Hematopoietic multipotent progenitor cell treated with erythropoietin and hydrocortisone succinate and interleukin-3 and kit ligand, for 8 days (in vitro differentiated cells): ENCODE data around the gene KLHL33.

ENCODE experiments used
- DNase-seq: peaks from one replicate; pipeline ENCODE4 v3.0.0-alpha.2; 2015

Gene KLHL33, protein sequence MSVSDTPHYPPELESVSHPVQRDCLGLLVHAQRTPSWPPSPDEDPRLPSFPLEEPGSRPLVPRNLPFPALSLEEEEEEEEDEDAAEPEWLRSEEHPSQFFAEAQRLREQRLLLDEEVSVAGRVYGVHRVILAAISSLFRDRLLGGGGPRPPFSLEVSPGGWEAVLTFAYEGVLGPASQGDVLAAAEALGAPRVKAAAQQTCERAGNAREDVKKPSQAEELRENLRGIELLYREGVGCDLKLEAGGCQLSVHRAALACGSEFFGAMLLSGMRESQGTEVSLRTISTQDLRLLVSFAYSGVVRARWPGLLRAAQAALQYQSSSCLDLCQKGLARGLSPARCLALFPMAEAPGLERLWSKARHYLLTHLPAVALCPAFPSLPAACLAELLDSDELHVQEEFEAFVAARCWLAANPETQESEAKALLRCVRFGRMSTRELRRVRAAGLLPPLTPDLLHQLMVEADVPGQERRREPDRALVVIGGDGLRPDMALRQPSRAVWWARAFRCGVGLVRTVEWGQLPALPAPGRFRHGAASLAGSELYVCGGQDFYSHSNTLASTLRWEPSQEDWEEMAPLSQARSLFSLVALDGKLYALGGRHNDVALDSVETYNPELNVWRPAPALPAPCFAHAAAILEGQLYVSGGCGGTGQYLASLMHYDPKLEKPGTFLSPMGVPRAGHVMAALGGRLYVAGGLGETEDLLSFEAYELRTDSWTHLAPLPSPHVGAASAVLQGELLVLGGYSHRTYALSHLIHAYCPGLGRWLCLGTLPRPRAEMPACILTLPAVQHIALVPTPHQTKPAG

DNA sequence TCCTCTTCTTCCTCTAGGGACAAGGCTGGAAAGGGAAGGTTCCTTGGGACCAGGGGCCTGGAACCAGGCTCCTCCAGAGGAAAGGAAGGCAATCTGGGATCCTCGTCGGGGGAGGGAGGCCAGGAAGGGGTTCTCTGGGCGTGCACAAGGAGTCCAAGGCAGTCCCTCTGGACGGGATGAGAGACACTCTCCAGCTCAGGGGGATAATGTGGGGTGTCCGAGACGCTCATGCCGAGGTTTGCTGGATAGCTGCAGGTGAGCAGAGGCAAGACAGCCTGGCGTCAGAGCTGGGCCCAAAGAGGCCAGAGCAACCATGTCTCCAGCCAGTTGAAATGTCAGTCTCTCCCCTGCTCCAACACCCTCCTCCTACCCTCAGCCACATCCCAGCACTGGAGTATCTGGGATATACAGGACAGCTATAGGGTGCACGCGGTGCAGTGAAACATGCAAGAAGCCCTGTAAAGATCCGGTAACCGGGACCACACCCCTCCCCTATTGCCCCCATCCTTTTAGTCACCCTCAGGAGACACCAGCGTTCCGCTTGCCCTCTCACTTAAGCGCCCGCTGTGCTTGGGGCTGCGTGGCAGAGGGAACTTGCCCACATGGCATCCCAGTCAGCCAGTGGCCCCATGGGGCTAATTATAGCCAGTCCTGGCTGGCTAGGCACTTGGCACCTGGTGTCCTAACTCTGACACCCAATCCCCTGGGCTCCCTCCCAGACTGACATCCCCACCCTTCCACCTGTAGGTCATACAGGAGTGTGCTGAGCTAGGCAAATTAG, at the start of gene KLHL33:
KLHL33 (minus strand) TSS at position 585 of the 781 bp plus-strand sequence; CDS start at position 230, 355 bp downstream.
- DNase-seq, result no peak

DNA sequence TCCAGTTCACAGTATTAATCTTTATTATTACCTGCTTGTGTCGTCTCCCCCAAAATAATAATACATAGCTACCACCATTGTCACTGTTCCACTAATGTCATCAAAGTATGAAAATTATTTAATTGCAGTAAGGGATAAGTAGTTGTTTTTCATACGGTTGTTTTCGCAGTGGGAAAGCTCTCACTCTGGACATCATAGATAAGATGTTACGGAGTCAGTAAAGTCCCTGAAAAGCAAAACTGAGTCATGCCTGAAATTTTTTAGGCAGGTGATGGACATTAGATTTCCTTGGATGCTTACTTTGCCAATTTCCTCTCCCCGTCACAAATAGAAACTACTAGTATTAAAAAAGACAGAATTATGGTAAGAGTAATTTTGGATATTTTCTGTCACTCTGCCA, 46.4 kb upstream of the KLHL33 start:
- peak; percentile 81 for DNase-seq

DNA sequence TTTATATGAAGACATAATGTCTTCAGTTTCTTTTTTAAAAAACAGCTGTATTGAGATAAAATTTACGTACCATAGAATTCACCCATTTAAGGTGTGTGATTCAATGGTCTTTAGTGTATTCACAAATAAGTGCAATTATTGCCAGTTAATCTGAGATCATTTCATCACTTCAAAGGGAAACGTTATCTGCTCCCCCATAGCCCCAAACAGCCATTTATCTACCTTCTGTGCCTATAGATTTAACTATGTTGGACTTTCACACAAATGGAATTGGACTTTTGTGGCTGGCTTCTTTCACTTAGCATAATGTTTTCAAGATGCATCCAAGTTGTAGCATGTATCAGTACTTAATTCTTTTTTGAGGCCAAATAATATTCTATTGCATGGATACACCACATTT, 42.9 kb upstream of the KLHL33 start:
- DNase-seq, result peak; percentile 69

DNA sequence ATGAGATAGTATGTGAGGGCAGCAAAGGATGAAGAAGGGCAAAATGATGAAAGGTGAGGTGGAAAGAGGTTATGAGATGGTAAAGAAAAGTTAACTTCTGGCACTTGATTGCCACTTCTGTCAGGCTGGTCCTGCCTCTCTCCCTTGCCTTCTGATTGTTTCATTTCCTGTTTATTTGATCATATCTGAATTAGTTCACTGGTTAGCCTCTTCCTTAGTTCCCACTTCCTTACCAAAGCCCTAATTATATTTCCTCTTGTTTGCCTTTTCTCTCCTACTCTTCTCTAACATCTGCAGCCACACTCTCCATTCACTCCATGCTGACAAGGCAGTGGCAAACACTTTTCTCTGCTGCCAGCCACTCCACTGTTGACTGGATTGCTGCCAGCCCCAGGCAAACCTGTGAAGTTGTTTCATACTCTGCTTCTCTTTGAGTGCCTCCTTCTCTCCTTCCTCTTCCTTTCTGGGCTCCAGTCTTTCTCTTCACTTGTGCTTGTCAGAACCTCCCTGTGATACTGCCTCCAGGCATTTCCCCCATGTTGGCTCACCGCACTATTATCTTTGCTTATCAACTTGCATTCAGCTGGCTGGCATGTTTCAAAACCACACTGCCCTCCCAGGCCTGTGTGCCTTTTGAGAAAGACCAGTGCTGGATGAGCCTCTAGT, 41.4 kb upstream of the KLHL33 start:
- peak; percentile 99 for DNase-seq

DNA sequence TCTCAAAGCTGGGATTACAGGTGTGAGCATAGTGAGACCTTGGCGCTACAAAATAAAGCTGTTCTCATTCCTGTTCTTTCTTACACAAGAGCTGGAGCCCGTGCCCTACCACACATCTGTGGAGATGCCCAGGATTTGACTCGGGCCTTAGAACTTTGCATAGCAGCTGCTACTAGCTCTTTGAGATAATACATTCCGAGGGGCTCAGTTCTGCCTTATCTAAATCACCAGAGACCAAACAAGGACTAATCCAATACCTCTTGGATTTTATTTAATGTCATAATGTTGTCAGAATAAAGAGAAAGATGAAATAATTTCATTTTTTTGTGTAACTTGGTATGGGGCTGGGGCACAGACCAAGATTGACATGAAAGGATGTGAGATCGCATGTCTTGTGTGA, 40.8 kb upstream of the KLHL33 start:
- peak; percentile 86 for DNase-seq

DNA sequence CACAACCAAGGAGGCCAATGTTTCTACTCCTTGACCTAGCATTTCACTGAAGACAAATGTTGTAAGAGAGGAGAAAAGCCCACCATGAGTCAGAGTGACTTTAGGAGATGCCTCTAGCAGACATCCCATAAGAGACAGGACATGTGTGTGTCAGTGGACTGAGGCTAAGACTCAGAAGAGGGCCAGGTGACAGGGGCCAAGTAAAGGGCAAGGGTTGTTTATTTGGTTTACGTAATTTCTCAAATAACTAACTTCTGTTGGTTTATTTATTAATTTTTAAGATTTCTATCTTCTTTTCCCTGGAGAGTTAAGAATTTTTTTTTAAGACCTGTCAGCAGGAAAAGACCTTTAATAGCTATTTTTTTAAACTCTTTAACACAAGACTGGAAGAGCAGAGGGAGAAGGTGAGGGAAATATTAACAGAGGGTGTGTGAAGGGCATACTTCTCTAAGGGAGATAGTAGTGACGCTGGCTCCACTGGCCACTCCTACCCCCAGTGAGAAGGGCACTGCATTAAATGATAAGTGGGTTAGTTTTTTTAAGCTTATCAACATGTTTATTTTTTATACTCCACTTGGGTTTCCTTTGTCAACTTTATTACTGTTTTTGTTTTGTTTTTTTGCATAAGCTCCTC, 36.7 kb upstream of the KLHL33 start:
- DNase-seq, result peak; percentile 72

DNA sequence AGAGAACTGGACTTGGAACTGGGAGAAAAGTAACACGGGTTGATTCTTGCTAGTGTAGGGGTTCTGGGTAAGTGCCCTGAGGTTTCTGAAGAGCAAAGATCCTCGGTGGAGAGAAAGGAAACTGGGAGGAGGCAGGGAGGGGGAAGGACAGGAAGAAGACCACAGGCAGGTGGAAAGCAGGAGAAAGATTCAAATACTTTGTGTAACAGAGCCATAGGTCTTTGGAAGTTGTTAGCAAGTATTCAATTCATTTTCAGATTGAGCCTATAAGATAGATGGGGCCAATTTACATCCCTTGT, 34.6 kb upstream of the KLHL33 start:
- no peak for DNase-seq

DNA sequence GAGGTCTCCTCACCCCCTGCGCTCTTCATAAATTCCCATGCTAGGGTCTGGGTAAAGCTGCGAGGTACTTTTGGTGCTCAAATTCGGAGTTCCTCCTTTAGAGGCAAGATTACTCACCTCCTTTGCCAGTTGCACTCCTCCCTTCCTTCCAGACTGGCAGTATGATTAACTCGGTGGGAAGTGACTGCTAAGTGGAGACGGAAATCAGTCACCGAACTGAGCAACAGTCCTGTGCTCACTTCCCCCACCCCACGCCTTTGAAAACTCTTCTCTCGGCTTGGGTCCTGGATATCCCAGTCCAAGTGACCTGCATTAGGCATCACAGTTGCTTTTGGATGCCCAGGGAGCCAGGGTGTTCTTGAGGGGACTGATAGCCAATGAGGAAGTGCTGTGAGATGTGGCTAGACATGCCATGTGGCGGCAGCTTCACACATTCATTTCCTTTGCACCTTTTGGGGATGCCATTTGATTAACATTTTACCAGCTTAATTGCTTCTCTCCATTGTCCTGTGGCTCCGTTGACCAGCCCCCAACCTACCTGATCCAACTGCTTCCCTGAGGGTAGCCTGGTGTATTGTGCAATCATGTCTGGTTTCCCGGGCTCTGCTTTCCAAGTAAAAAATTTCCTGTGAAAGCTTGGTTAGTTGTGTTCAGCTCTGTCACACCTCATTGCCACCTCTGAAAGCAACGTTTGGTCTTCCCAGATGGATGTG, 34.1 kb upstream of the KLHL33 start:
- peak; percentile 78 for DNase-seq

DNA sequence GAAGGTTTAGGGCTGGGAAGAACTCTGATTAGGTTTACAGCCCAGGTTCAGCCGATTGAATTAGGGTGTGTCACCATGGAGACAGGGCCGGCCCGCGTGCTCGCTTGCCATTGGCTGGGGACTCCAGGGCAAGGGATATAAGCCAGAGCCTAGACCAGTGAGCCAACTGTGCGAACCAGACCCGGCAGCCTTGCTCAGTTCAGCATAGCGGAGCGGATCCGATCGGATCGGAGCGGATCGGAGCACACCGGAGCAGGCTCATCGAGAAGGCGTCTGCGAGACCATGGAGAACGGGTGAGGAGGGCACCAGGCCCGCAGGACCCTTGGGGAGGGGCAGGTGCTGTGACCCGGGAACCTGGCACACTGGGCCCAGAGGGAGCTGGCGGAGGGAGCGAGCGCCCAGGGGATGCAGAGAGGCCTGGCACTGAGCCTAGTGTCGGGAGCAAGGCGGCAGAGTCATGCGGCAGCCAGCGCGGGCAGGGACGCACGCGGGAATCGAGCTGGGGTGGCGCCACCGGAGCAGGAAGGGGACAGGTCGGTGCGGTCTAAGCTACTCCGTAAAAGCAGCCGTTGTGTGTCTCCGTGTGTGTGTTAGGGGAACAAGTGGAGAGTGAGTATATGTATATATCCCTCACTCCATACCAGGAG, 33.4 kb upstream of the KLHL33 start, which contains the start of gene PNP:
PNP (plus strand) TSS at position 165 of the 648 bp plus-strand sequence; CDS start at position 284, 119 bp downstream.
- peak; percentile 95 for DNase-seq

DNA sequence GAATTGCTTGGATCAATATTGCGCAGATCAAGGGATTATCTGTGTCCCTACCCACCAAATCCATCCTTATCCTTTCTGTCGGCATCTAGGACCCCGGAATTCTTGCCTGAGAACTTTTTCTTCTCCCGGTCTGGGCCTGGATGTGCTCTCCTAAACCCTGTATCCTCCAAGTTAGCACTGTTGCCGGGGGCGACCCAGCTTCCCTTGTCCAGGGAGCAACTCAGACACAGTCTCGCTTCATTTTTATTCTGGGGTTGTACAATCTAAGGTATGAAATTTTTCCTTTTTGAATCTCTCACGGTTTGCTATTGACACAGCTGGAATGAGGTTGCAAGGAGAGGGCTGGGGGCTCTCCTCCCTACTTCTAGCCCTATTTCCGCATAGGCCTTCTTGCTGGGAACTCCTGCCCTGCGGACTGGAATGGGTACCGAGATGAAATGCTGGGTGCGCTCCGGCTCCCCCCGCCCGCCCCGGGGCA, 32.8 kb upstream of the KLHL33 start:
- no peak for DNase-seq

DNA sequence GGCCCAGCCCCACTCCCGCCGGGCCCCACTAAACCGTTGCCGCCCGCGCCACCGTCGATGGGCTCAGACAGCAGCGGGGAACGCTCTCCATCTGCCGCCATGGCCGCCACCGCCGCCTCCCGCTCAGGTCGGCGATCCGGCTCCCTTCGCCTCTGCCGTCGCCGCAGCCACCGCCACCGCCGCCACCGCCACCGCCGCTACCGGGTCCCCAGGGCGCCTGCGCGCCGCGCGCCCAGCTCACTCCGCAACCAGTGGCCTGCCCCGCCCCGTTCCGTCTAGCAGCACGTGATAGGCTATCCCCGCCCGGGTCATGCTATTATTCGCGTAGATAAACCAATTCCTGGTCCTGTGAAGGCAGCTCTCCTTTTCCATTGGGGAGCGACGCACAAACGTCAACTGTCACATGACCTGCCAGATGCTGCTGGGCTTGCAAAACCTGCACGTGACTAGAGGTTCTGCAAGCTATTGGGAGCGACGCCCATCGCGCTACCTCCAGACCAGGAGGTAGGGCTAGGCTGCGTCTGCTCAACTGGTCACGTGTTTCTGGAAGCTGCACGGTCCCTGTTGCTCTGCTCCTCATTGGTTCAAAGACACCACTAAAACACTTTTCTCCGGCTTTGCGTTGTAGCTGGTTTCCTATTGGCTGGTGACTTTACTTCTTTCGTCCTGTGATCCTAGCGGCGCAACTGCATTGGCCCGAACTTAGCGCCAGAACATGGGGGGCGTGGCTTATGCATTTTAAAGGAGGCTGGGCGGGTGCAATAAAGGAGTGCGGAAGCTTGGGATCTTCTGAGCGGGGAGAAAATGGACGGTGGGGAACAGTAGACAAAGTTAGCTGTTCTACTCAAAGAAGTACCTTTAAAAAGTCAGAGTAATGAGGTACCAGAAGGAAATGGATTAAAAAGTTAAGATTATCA, 25.5 kb upstream of the KLHL33 start, which contains the start of gene PIP4P1:
PIP4P1 (minus strand) TSS at position 210 of the 917 bp plus-strand sequence; CDS start at position 101, 109 bp downstream.
- DNase-seq, result peak; percentile 100

DNA sequence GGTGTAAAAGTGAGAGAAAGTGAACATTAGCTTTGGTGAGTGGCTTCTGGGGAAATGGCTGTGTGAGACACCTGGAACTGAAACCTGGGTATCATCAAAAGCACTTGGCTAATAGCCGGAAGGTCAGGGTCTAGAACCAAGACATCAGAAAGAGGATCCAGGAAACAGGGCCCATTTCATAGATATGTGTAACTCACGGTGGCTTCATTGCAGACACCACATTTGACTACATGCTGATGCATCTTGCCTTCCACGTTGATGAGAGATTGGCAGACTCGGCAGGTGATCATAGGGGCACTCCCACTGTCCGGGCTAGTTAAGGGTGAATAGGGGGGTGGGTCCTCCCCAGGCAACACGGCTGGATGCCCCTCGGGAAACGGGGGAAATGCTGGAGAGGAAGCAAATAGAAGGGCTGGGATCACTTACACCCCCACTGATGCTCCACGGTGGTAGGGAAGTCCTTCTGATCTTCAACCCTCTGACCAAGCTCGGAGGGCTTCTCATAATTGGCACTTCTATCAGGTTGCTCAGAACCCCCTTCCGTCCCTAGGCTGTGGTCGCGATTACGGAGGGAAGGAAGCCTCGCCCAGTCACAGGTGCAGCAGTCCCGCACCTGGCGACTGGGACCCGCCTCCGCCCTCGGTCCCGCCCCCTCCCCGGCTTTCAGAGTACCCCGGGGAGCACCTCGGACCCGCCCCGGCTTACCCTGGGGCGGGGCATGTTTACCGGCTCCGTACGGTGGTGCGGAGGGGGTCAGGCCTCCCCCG, 24.7 kb upstream of the KLHL33 start:
- no peak for DNase-seq

DNA sequence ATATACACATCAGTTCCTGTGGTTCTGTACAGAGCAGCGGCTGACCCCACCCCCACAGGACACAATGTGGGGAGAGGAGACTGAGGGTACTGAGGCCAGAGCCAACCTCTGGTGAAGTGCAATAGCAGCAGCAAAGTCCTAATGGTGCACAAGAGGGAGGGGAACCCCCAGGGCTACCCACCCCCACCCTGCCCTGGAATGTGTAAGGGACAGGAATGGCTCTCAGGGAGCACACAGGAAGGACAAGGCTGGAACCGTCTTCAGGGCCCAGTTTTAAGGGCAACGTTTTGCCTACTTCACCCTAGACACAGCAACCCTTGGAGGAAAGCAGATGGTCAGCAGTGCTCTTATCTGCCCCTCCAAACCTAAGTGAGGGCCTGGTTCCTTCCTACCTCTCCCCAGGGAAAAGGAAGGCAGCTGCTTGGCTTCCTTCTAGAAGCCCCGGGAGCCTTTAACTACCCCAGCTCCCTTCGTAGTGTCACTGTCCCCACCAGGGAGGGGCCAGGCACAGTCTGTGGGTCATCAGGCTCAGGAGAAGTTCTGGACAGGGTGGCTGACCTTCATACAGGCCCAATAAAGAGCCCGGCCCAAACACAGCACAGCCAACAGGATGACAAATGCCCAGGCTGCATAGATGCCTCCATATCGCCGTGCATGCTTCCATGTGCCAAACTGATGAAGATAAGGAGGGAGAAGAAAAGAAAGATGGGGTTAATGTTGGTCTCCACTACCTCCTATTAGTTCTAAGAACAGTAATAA, 22.2 kb upstream of the KLHL33 start:
- no peak for DNase-seq

DNA sequence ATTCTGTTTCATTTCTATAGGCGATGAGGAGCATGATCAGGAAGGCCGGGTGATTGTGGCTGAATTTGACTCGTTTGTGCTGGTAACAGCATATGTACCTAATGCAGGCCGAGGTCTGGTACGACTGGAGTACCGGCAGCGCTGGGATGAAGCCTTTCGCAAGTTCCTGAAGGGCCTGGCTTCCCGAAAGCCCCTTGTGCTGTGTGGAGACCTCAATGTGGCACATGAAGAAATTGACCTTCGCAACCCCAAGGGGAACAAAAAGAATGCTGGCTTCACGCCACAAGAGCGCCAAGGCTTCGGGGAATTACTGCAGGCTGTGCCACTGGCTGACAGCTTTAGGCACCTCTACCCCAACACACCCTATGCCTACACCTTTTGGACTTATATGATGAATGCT, 21.0 kb upstream of the KLHL33 start:
- DNase-seq, result no peak

DNA sequence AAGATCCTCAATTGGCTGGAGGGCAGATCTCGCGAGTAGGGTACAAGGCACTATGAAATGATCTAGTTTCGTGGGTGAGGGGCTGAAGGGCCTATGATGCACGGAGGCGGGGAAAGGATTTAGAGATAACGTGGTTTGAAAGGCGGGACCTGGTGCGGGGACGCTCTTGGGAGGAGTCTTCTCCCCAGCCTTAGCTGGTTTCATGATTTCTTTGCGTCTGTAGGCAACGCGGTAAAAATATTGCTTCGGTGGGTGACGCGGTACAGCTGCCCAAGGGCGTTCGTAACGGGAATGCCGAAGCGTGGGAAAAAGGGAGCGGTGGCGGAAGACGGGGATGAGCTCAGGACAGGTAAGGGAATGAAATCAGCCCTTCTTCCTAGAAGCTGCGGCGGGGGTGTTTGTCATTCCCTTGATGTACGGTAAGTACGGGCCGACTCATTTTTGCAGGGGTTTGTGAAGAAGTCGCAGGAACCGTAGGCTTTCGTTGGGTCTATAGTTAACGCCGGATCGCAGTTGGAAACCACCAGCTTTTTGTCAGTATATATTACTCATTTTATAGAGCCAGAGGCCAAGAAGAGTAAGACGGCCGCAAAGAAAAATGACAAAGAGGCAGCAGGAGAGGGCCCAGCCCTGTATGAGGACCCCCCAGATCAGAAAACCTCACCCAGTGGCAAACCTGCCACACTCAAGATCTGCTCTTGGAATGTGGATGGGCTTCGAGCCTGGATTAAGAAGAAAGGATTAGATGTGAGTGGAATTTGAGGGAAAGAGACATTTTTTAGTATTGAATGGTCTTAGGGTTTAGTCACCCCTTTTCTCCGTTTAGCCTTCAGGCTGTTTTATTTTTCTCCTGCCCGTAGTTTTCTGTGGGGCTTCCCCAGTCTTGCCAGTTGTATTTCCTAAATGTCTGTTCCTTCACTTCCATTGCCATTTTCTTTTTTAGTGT, 19.7 kb upstream of the KLHL33 start:
- DNase-seq, result peak; percentile 96

DNA sequence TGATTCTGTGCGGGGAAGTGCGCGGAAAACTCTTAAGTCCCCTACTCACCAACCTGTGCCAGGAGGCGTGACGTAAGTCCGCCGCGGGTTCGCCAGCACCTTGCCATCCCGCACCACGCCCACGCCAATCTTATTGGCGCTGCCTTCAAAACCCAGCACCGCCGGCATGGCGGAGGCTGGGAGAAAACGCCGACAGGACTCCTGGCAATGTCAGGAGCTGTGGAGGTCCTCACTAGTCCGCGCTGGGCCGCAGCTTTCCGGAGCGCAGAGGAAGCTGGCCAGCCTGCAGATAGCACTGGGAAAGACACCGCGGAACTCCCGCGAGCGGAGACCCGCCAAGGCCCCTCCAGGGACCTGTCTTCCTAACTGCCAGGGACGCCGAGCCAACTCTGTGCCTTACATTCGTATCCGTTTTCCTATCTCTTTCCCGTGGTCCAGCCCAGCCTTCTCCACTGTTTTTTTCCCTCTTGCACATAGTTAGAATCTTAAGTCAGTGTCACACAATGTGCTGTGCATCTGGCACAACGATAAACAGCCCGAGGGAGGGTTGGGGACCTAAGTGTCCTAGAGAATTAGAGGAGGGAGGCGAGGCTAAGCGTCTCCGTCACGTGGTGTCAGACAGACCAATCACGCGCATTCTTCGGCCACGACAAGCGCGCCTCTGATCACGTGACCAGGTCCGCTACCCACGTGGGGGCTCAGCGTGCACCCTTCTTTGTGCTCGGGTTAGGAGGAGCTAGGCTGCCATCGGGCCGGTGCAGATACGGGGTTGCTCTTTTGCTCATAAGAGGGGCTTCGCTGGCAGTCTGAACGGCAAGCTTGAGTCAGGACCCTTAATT, 18.8 kb upstream of the KLHL33 start, which contains the start of the genes APEX1 and OSGEP:
APEX1 (plus strand) TSS at position 711 of the 839 bp plus-strand sequence. CDS start 420 bp downstream, outside the sequence.
OSGEP (minus strand) TSS at position 297 of the 839 bp plus-strand sequence; CDS start at position 168, 129 bp downstream.
- DNase-seq, result peak; percentile 99
